Liver (tissue), 3 donors: ENCODE measurements around the gene ZNF691.

ENCODE experiments used
- HNF4A ChIP-seq, 2 donors: conservative IDR thresholded peaks; 2 replicates each; pipeline ENCODE4 v1.6.1; 2016; ENCODE audit warnings: antibody characterized with exemption in 2 of 2, mild to moderate bottlenecking in 2 of 2
- NR2F2 ChIP-seq: IDR thresholded peaks from 2 replicates; pipeline ENCODE4 v1.6.1; 2016; ENCODE audit warnings: antibody characterized with exemption
- REST ChIP-seq: IDR thresholded peaks from 2 replicates; pipeline ENCODE4 v1.6.1; 2016; ENCODE audit warnings: antibody characterized with exemption, mild to moderate bottlenecking
- SP1 ChIP-seq: IDR thresholded peaks from 2 replicates; pipeline ENCODE4 v1.6.1; 2018; ENCODE audit warnings: antibody characterized with exemption, mild to moderate bottlenecking
- TF ChIP-seq, protein P1 (sequence below): fragments of 150-350 bp; IDR thresholded peaks from 2 replicates; pipeline ENCODE4 v1.5.1; 2017; ENCODE audit warnings: improper control_type of control experiment, low read depth, low read length; ENCODE audit not compliant: missing input control
- donor health status: healthy.
- donor health status: healthy.

GRCh38 chr1:42846257-42847110, at the start of gene ZNF691:
- TF ChIP-seq NR2F2: no peak
- TF ChIP-seq SP1: peak; percentile 92
- peak; percentile 71 for TF ChIP-seq REST
- TF ChIP-seq, protein P1, sequence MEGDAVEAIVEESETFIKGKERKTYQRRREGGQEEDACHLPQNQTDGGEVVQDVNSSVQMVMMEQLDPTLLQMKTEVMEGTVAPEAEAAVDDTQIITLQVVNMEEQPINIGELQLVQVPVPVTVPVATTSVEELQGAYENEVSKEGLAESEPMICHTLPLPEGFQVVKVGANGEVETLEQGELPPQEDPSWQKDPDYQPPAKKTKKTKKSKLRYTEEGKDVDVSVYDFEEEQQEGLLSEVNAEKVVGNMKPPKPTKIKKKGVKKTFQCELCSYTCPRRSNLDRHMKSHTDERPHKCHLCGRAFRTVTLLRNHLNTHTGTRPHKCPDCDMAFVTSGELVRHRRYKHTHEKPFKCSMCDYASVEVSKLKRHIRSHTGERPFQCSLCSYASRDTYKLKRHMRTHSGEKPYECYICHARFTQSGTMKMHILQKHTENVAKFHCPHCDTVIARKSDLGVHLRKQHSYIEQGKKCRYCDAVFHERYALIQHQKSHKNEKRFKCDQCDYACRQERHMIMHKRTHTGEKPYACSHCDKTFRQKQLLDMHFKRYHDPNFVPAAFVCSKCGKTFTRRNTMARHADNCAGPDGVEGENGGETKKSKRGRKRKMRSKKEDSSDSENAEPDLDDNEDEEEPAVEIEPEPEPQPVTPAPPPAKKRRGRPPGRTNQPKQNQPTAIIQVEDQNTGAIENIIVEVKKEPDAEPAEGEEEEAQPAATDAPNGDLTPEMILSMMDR: peak; percentile 14
- TF ChIP-seq HNF4A (conservative IDR thresholded peaks at IDR 0.05): peak; percentile 20 to 28
